BE2C (cell line): ENCODE measurements around the gene TRAPPC11.

Source experiments
- DNase-seq: peaks from one replicate; pipeline ENCODE4 v3.0.0-alpha.2; 2020
- H3K27me3 ChIP-seq: fragments of 250-450 bp; sonication (Bioruptor Pico); 2 replicates; pipeline ENCODE4 v1.5.1; 2020; ENCODE audit warnings: mild to moderate bottlenecking
- H3K36me3 ChIP-seq: fragments of 250-450 bp; sonication (Bioruptor Pico); 2 replicates; pipeline ENCODE4 v1.5.1; 2020; ENCODE audit warnings: mild to moderate bottlenecking
- H3K4me1 ChIP-seq: fragments of 250-450 bp; sonication (Bioruptor Pico); 2 replicates; pipeline ENCODE4 v1.5.1; 2020
- H3K4me3 ChIP-seq: 2 replicates; pipeline ENCODE4 v1.5.1; 2011; ENCODE audit warnings: low read depth, low read length
- H3K9me3 ChIP-seq: fragments of 250-450 bp; sonication (Bioruptor Pico); 2 replicates; pipeline ENCODE4 v1.5.1; 2020
- CTCF ChIP-seq: IDR thresholded peaks from 2 replicates; pipeline ENCODE4 v1.5.1; 2012; ENCODE audit warnings: mild to moderate bottlenecking, low read depth, low read length

TRAPPC11 gene

GRCh38 chr4:183751106-183751505 lies 92.0 kb downstream of the TRAPPC11 start:
- Histone ChIP-seq H3K4me1 (0 out of 2 replicates have a peak, but pooled peaks cover 2% of the 10 kb centered on the region), H3K4me3 (no peak overlapping the region), H3K9me3 (no peaks in the 10 kb centered on the region), H3K36me3 (no peaks in the 10 kb centered on the region), H3K27me3 (no peaks in the 10 kb centered on the region)
- no peak for DNase-seq
- no peak for TF ChIP-seq CTCF

- Histone ChIP-seq H3K4me1 (no peaks in the 10 kb centered on the region), H3K9me3 (no peaks in the 10 kb centered on the region), H3K36me3 (no peaks in the 10 kb centered on the region), H3K4me3 (no peak overlapping the region), H3K27me3 (no peaks in the 10 kb centered on the region)
- no peak for TF ChIP-seq CTCF
- no peak for DNase-seq
Measured at GRCh38 chr4:183755596-183755995, 96.5 kb downstream of the TRAPPC11 start.

- H3K4me3 ChIP-seq = no peak overlapping the region
- no peaks in the 10 kb centered on the region for H3K9me3 ChIP-seq
- H3K4me1 ChIP-seq = no peaks in the 10 kb centered on the region
- DNase-seq = no peak
- no peak for TF ChIP-seq CTCF
- H3K36me3 ChIP-seq = no peaks in the 10 kb centered on the region
- H3K27me3 ChIP-seq = no peaks in the 10 kb centered on the region
Measured at GRCh38 chr4:183757060-183757459, 98.0 kb downstream of the TRAPPC11 start.

DNA sequence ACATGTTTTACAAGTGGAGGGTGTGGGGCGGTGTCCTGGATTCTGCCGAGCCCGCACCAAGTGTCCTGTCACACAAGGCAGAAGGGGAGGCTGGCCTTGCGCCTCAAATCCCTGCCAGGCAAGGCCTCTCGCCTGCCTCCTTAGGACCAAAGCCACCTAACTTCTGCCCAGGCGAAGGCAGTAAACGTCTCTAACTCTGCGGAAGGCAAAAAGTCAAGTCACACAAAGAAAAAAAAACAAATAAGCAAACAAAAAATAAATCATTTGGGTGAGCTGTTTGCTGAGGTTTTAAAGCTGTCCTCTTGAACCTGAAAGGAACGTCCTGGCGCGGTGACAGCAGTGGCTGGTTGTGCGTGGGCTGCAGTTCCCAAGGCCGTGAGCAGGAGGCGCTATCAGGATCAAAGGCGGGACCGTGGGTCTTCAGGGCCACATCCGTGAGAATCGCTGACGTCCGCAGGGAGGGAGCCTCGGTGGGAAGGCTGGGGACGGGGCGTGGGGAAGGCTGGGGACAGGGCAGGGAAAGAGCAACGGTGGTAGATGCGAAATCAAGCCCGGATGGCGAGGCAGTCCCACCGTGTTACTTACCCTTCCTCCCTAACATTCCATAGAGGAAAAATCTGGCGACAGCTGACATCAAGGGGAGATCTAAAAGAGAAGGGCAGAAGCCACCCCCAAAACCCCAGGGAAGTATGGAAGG lies 99.1 kb downstream of the TRAPPC11 start:
- Histone ChIP-seq H3K36me3 (no peaks in the 10 kb centered on the region), H3K27me3 (no peaks in the 10 kb centered on the region), H3K4me3 (no peak overlapping the region), H3K4me1 (no peaks in the 10 kb centered on the region), H3K9me3 (no peaks in the 10 kb centered on the region)
- DNase-seq = no peak
- TF ChIP-seq CTCF = no peak

DNA sequence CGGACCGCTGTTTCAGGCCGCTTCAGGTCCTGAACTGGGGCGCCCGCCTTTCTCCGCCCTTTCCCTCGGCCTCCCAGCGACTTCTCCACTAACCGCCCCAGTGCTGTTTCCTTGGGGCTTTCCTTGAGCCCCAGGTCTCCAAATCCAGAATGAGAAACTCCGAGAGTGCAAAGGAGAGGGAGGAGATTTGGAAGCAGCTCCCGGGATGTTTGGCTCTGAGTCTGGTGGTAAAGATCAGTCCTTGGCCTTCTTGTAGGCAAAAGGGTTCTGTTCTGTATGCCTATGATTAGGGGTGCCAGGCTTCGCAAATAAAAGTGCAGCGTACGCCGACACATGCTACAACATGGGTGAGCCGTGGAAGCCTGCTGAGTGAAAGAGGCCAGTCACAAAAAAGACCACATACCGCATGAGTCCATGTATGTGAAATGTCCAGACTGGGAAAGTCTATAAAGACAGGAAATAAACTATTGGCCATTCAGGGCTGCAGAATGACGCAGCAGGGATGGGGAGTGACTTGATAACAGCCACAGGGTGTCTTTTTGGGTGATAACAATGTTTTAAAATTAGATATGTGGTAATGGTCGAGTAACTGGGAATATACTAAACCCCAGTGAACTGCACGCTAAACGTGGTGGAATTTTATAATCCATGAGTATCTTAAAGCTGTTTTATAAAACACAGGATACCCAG lies 99.8 kb downstream of the TRAPPC11 start:
- no peaks in the 10 kb centered on the region for H3K9me3 ChIP-seq

More for the DNA sequence above, 99.8 kb downstream of the TRAPPC11 start:
- Histone ChIP-seq H3K4me3 (no peak overlapping the region), H3K4me1 (no peaks in the 10 kb centered on the region), H3K36me3 (no peaks in the 10 kb centered on the region), H3K27me3 (no peaks in the 10 kb centered on the region)
- no peak for TF ChIP-seq CTCF
- no peak for DNase-seq
